ENCODE results near the gene FOCAD.
"Not testable (repeated sequence)": the region's sequence is repeated elsewhere in the genome, so short reads cannot be mapped to it uniquely, and the experiment has no call there.

Gene FOCAD

GRCh38 chr9:20643660-20644059 is 40.4 kb upstream of the FOCAD start:
- no peak overlapping the region for H3K4me3 ChIP-seq (ENCODE audit: low read depth, low read length)
- TF ChIP-seq, protein P1, sequence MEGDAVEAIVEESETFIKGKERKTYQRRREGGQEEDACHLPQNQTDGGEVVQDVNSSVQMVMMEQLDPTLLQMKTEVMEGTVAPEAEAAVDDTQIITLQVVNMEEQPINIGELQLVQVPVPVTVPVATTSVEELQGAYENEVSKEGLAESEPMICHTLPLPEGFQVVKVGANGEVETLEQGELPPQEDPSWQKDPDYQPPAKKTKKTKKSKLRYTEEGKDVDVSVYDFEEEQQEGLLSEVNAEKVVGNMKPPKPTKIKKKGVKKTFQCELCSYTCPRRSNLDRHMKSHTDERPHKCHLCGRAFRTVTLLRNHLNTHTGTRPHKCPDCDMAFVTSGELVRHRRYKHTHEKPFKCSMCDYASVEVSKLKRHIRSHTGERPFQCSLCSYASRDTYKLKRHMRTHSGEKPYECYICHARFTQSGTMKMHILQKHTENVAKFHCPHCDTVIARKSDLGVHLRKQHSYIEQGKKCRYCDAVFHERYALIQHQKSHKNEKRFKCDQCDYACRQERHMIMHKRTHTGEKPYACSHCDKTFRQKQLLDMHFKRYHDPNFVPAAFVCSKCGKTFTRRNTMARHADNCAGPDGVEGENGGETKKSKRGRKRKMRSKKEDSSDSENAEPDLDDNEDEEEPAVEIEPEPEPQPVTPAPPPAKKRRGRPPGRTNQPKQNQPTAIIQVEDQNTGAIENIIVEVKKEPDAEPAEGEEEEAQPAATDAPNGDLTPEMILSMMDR (IDR thresholded peaks at IDR 0.05; ENCODE audit: borderline replicate concordance, insufficient read depth, low read depth, low read length) = no peak

DNA sequence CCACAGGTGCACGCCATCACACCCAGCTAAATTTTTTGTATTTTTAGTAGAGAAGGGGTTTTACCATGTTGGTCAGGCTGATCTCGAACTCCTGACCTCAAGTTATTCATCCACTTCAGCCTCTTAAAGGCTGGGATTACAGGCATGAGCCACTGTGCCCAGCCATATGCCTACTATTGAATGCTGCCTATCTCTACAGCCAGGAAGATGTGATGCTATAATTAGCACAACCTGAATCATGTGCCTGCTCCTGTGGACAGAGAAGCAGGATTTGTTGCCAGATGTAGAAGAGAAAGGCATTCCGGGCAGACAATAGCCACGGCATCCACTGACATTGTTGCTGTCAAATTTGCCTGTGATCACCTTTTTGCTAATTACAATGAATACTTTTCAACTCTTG is 37.4 kb upstream of the FOCAD start:
- TF ChIP-seq, protein P1 (IDR thresholded peaks at IDR 0.05; ENCODE audit: borderline replicate concordance, insufficient read depth, low read depth, low read length) = no peak
- no peak overlapping the region for H3K4me3 ChIP-seq (ENCODE audit: low read depth, low read length)

DNA sequence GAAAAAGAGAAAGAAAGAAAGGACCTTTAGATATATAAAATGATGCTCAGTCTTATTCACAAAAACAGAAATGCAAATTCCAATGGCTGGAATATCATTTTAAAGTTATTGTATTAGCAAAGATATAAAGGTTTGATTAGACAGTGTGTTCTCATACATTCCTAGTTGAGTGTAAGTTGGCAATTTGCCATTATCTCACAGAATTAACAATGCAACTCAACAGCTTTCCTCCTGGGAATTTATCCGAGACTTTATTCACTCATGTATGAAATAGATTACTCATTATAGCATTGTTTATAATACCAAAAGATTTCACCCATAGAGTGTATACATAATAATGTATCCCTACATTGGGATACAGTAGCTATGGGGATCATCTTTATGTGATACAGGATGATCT is 34.7 kb upstream of the FOCAD start:
- H3K4me3 ChIP-seq (ENCODE audit: low read depth, low read length) = no peak overlapping the region
- TF ChIP-seq, protein P1 (IDR thresholded peaks at IDR 0.05; ENCODE audit: borderline replicate concordance, insufficient read depth, low read depth, low read length) = no peak

DNA sequence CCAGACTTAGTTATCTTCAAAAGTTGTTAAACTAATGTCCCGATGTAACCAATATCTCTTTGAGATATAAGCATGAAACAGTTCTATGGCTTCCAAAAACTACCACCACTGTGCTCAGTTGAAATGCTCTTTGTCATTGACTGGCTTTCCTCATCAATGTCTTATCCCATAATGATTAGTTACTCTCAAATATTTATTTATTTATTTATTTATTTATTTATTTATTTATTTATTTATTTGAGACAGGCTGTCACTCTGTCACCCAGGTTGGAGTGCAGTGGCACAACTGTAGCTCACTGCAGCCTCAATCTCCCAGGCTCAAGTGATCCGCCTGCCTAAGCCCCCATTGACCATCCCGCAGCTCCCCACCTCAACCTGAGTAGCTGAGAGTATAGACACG is 33.7 kb upstream of the FOCAD start:
- H3K4me3 ChIP-seq (ENCODE audit: low read depth, low read length) = no peak overlapping the region
- TF ChIP-seq, protein P1 (IDR thresholded peaks at IDR 0.05; ENCODE audit: borderline replicate concordance, insufficient read depth, low read depth, low read length) = no peak

DNA sequence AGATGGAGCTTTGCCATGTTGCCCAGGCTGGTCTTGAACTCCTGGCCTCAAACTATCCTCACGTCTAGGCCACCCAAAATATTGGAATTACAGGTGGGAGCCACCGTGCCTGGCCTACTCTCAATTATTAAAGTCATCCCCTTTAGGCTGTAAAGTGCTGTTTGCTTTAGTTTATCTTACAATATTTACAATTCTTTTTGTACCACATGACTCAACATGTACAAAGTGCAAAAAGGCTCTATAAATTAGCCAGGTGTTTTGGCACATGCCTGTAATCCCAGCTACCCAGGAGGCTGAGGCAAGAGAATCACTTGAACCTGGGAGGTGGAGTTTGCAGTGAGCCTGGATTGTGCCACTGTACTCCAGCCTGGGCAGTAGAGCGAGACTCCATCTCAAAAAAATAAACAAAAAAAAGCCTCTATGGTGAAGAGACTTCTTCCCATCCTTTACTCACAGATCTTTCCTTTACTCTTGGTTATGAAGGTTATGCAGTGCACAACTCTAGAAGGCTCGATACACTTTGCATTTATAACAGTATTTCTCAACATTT is 33.2 kb upstream of the FOCAD start:
- TF ChIP-seq, protein P1 (IDR thresholded peaks at IDR 0.05; ENCODE audit: borderline replicate concordance, insufficient read depth, low read depth, low read length) = no peak
- no peak overlapping the region for H3K4me3 ChIP-seq (ENCODE audit: low read depth, low read length)

DNA sequence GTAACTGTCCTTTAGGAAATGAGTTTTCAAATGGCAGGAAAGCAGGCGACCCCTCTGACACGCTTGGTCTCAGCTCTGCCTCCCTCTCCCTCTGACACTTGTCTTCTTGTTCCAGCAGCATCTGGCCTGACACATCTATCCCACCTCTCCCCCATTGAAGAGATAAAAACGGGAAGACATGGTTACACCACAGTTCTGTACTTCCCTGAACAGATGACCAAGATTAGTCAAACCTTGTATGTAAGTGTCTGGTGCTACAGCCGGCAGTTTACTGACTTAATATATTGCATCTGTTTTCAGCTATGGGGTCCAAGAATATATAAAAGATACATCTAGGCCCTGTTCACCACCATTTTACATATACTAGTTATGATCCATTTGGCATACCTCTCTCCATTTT is 32.1 kb upstream of the FOCAD start:
- H3K4me3 ChIP-seq (ENCODE audit: low read depth, low read length) = no peak overlapping the region
- TF ChIP-seq, protein P1 (IDR thresholded peaks at IDR 0.05; ENCODE audit: borderline replicate concordance, insufficient read depth, low read depth, low read length) = no peak

DNA sequence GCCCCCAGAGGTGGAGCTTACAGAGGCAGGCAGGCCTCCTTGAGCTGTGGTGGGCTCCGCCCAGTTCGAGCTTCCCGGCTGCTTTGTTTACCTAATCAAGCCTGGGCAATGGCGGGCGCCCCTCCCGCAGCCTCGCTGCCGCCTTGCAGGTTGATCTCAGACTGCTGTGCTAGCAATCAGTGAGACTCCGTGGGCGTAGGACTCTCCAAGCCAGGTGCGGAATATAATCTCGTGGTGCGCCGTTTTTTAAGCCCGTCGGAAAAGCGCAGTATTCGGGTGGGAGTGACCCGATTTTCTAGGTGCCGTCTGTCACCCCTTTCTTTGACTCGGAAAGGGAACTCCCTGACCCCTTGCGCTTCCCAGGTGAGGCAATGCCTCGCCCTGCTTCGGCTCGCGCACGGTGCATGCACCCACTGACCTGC is 25.8 kb upstream of the FOCAD start:
- not testable (repeated sequence) for H3K4me3 ChIP-seq (ENCODE audit: low read depth, low read length)

Data from GM12875 (cell line).